IPS DF 19.7 (cell line): ENCODE results near the gene IFT52.
"Not testable (repeated sequence)": the region's sequence is repeated elsewhere in the genome, so short reads cannot be mapped to it uniquely, and the experiment has no call there.

Experiments used
- DNase-seq: peaks from one replicate; pipeline ENCODE4 v3.0.0-alpha.2; 2013; ENCODE audit warnings: low read depth, low spot score

Gene IFT52

GRCh38 chr20:43567477-43567876 is 23.3 kb upstream of the IFT52 start:
- DNase-seq: no peak

- no peak for DNase-seq
Observed at GRCh38 chr20:43568706-43569105, 22.0 kb upstream of the IFT52 start.

GRCh38 chr20:43569282-43569681 is 21.5 kb upstream of the IFT52 start:
- no peak for DNase-seq

- DNase-seq: no peak
Observed at GRCh38 chr20:43570496-43570895, 20.2 kb upstream of the IFT52 start.

GRCh38 chr20:43571310-43571709 is 19.4 kb upstream of the IFT52 start:
- no peak for DNase-seq

- DNase-seq: no peak
Observed at GRCh38 chr20:43571771-43572170, 19.0 kb upstream of the IFT52 start.

GRCh38 chr20:43572891-43573290 is 17.8 kb upstream of the IFT52 start:
- no peak for DNase-seq

- DNase-seq: no peak
Observed at GRCh38 chr20:43576108-43576507, 14.6 kb upstream of the IFT52 start.

GRCh38 chr20:43579861-43580793 is 10.6 kb upstream of the IFT52 start:
- no peak for DNase-seq

GRCh38 chr20:43583133-43583864 is 7.4 kb upstream of the IFT52 start:
- DNase-seq: no peak

- DNase-seq: no peak
Observed at GRCh38 chr20:43583982-43584432, 6.7 kb upstream of the IFT52 start.

GRCh38 chr20:43584448-43585136 is 6.1 kb upstream of the IFT52 start:
- DNase-seq: no peak

- DNase-seq: no peak
Observed at GRCh38 chr20:43586641-43587040, 4.1 kb upstream of the IFT52 start.

GRCh38 chr20:43588526-43588925 is 2.2 kb upstream of the IFT52 start:
- DNase-seq: not testable (repeated sequence)

- no peak for DNase-seq
Observed at GRCh38 chr20:43590036-43590391, 723 bp upstream of the IFT52 start.

GRCh38 chr20:43601960-43602359 is 11.2 kb downstream of the IFT52 start:
- not testable (repeated sequence) for DNase-seq

- no peak for DNase-seq
Observed at GRCh38 chr20:43603124-43603523, 12.4 kb downstream of the IFT52 start.

GRCh38 chr20:43605715-43606114 is 15.0 kb downstream of the IFT52 start:
- no peak for DNase-seq

- not testable (repeated sequence) for DNase-seq
Observed at GRCh38 chr20:43607278-43607677, 16.5 kb downstream of the IFT52 start.

GRCh38 chr20:43631598-43631997 is 40.9 kb downstream of the IFT52 start:
- DNase-seq: no peak

GRCh38 chr20:43636429-43636828 is 45.7 kb downstream of the IFT52 start:
- no peak for DNase-seq

- no peak for DNase-seq
Observed at GRCh38 chr20:43642548-43642947, 51.8 kb downstream of the IFT52 start.
